OCI-LY7 (cell line): Measurements from ENCODE around the gene NOL7. TPM values are rescaled to one million over a fixed set of nuclear protein-coding genes. Genes with fewer than 3 reads are reported as not detected.

Experiments
- BruUV-seq: library from RNA; stranded (reverse); fragments of 400-500 nt; replicated peaks from 2 replicates; lab custom pipeline; 2021; lab: Mats Ljungman, UMichigan
- CTCF ChIA-PET: fragments of 300-600 bp; sonication (Branson Sonifier 250); formaldehyde crosslinking; loops from one replicate; lab custom pipeline; 2022; ENCODE audit warnings: antibody characterized with exemption; ENCODE audit not compliant: unreplicated experiment; lab: Charles Lee
- POLR2A ChIA-PET: fragments of 300-600 bp; sonication (Branson Sonifier 250); formaldehyde crosslinking; loops from one replicate; lab custom pipeline; 2022; ENCODE audit warnings: antibody characterized with exemption; lab: Charles Lee
- DNase-seq: peaks from one replicate; pipeline ENCODE4 v3.0.0-alpha.2; 2015; ENCODE audit warnings: low spot score
- H2AFZ ChIP-seq: fragments of 200-600 bp; sonication (generic), shearing (Covaris generic); 2 replicates; pipeline ENCODE4 v1.6.1; 2014; ENCODE audit warnings: mild to moderate bottlenecking, antibody characterized with exemption, low read length, moderate library complexity
- H3K27ac ChIP-seq: fragments of 200-600 bp; sonication (generic); 2 replicates; pipeline ENCODE4 v1.5.1; 2014; ENCODE audit warnings: mixed run types, low read depth, mild to moderate bottlenecking, moderate library complexity, low read length, inconsistent platforms; ENCODE audit not compliant: poor library complexity, severe bottlenecking
- H3K36me3 ChIP-seq: fragments of 200-600 bp; sonication (generic); 2 replicates; pipeline ENCODE4 v1.6.1; 2014; ENCODE audit warnings: mild to moderate bottlenecking, antibody characterized with exemption, low read length, moderate library complexity, mixed read lengths; ENCODE audit not compliant: insufficient read depth
- H3K4me1 ChIP-seq: fragments of 200-600 bp; sonication (generic); 2 replicates; pipeline ENCODE4 v1.5.1; 2014; ENCODE audit warnings: mild to moderate bottlenecking, low read length; ENCODE audit not compliant: insufficient read depth, poor library complexity, severe bottlenecking
- H3K4me2 ChIP-seq: fragments of 200-600 bp; sonication (generic); 2 replicates; pipeline ENCODE4 v1.6.1; 2014; ENCODE audit warnings: mild to moderate bottlenecking, low read length
- H3K4me3 ChIP-seq: fragments of 200-600 bp; sonication (generic); 2 replicates; pipeline ENCODE4 v1.5.1; 2014; ENCODE audit warnings: mild to moderate bottlenecking, low read depth, low read length; ENCODE audit not compliant: poor library complexity, severe bottlenecking
- H3K79me2 ChIP-seq: fragments of 200-600 bp; sonication (generic); 2 replicates; pipeline ENCODE4 v1.6.1; 2016; ENCODE audit warnings: low read depth, mild to moderate bottlenecking, low read length, moderate library complexity, mixed read lengths; ENCODE audit not compliant: insufficient read depth
- H3K9me2 ChIP-seq: fragments of 200-600 bp; sonication (generic); 2 replicates; pipeline ENCODE4 v1.6.1; 2016; ENCODE audit warnings: mild to moderate bottlenecking, low read length, mixed read lengths; ENCODE audit not compliant: insufficient read depth
- H3K9me3 ChIP-seq: fragments of 200-600 bp; sonication (generic); 2 replicates; pipeline ENCODE4 v1.6.1; 2014; ENCODE audit warnings: mild to moderate bottlenecking, mixed run types, low read length, mixed read lengths
- H4K20me1 ChIP-seq: fragments of 200-600 bp; sonication (generic); 2 replicates; pipeline ENCODE4 v1.6.1; 2014; ENCODE audit warnings: mild to moderate bottlenecking, antibody characterized with exemption, low read length, moderate library complexity, mixed read lengths; ENCODE audit not compliant: insufficient read depth
- CTCF ChIP-seq: fragments of 200-600 bp; sonication (generic); conservative IDR thresholded peaks from 2 replicates; pipeline ENCODE4 v1.5.1; 2014; ENCODE audit warnings: mild to moderate bottlenecking, antibody characterized with exemption, low read length, moderate library complexity, mixed read lengths
- EZH2phosphoT487 ChIP-seq: fragments of 200-600 bp; sonication (generic); IDR thresholded peaks from 2 replicates; pipeline ENCODE4 v1.6.1; 2018; ENCODE audit warnings: low read depth, borderline replicate concordance, mild to moderate bottlenecking, mixed run types, antibody characterized with exemption, low read length, moderate library complexity, mixed read lengths
- intact Hi-C: fragments of 100-400 bp; cut with micrococcal nuclease; formaldehyde crosslinking; loops from one replicate; pipeline ENCODE4 v1.10.0; 2022; ENCODE audit not compliant: unreplicated experiment
- total RNA-seq, 2 experiments: library from RNA; depleted of rRNA in 1 of 2; stranded (reverse); fragments of >200 nt in 1 of 2; shearing (Covaris generic) in 1 of 2; gene quantifications; 2 replicates each; pipeline ENCODE4 v1.2.3, GENCODE V29; 2014 to 2022

Gene NOL7
- total RNA-seq, 2 experiments from 2014 or later: 67.5 to 103 TPM

- H3K4me2 ChIP-seq: no peak overlapping the region
- peaks cover 100% of the 10 kb centered on the region for H3K79me2 ChIP-seq
- no peak overlapping the region for H3K27ac ChIP-seq
- TF ChIP-seq EZH2phosphoT487 (no peak), CTCF (no peak)
- H2AFZ ChIP-seq: no peak overlapping the region
- BruUV-seq: no TSS peak
- no peak overlapping the region for H3K4me3 ChIP-seq
- H3K9me2 ChIP-seq: no peaks in the 10 kb centered on the region
- H4K20me1 ChIP-seq: no peaks in the 10 kb centered on the region
- H3K9me3 ChIP-seq: no peaks in the 10 kb centered on the region; the same call in 1 of the 2 replicates
- DNase-seq: no peak
- intact Hi-C loops: no loop called here
- peaks cover 4% of the 10 kb centered on the region; the same call in 1 of the 2 replicates for H3K36me3 ChIP-seq
- POLR2A ChIA-PET: interaction anchor here (0.5 to 1.2 kb wide), 7 partner anchors 9 to 766 kb away, joined by 3 to 4 read pairs (median 3); no protein-coding TSS in a partner anchor
- CTCF ChIA-PET: interaction anchor here (0.9 kb wide), 1 partner anchor 49 kb away, joined by 3 read pairs; the partner anchor contains the start of gene NOL7
- peaks cover 15% of the 10 kb centered on the region for H3K4me1 ChIP-seq
These were observed 49.7 kb downstream of the NOL7 start for GRCh38 chr6:13664703-13665352.

GRCh38 chr6:13666194-13667105 is 51.3 kb downstream of the NOL7 start:
- ChIA-PET POLR2A (interaction anchor here (0.6 to 1.3 kb wide), 3 partner anchors 13 to 175 kb away, joined by 3 to 5 read pairs (median 4); no protein-coding TSS in a partner anchor), CTCF (no interaction called here)
- Histone ChIP-seq H3K36me3 (peaks cover 10% of the 10 kb centered on the region), H3K79me2 (peaks cover 98% of the 10 kb centered on the region), H3K4me3 (no peak overlapping the region), H4K20me1 (no peaks in the 10 kb centered on the region), H3K9me3 (peaks cover 5% of the 10 kb centered on the region; the same call in 1 of the 2 replicates), H3K4me1 (peaks cover 15% of the 10 kb centered on the region), H2AFZ (no peak overlapping the region), H3K9me2 (no peaks in the 10 kb centered on the region), H3K4me2 (no peak overlapping the region), H3K27ac (no peak overlapping the region)
- no peak for TF ChIP-seq EZH2phosphoT487
- no peak for TF ChIP-seq CTCF
- no peak for DNase-seq
- no TSS peak for BruUV-seq
- intact Hi-C loops: no loop called here
